Stimulated activated CD4-positive, alpha-beta T cell treated with anti-CD3 and anti-CD28 coated beads, Interleukin-4, amount 100 ng/mL, for 1 hour (primary cell): ENCODE measurements around the gene FAM24B.

ENCODE experiments used
- DNase-seq: peaks from one replicate; pipeline ENCODE4 v3.0.0-alpha.2; 2020

The FAM24B gene

DNA sequence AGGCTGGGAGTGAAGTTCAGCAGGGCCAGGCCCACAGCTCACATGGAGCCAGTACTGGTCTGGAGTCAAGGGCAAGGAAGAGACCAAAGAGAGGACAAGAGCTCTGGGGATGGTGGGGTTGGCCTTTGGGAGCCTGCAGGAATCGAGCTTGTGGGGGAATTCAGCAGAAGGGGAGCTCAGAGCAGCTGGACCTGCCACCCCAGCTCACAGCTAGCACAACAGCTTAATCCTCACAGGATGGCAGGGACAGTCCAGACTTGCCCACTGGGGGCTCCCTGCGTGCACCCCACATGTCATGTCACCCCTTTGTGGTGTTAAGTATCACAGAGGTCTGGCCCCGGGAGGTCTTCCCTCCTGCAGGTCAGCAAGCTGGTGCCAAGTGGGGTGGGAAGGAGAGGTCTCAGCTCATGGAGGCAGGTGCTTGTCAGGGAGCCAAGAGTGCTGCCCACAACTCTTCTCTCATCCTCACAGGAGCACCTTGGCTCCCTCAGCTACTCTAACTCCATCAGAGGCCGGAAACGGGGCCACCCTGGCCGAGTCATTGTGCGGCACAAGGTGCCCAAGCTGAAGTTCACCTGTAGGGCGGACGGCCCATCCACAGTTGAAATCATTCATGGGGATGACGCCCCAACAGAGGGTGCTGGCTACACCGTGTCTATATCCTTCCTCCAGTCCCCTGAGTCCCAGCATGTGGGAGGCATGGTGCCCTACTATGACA lies 56.2 kb downstream of the FAM24B start:
- no peak for DNase-seq

DNA sequence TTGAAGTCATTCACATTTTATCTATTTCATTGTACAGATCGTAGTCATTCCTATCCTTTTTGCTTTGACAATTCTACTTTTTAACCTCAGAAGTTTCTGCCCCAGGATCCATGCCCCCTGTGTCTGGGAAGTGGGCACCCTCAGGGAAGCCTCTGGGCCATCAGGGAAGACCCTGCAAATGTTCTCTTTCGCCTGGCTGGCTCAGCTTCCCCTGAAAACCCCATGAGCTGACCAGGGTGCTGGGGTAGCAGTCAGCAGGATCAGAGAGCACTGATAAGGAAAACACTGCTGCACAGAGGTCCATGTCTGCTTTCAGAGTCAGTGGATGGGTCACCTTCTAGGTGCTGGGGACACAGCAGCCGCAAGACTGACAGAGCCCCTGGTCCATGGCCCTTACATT lies 57.6 kb downstream of the FAM24B start:
- no peak for DNase-seq

DNA sequence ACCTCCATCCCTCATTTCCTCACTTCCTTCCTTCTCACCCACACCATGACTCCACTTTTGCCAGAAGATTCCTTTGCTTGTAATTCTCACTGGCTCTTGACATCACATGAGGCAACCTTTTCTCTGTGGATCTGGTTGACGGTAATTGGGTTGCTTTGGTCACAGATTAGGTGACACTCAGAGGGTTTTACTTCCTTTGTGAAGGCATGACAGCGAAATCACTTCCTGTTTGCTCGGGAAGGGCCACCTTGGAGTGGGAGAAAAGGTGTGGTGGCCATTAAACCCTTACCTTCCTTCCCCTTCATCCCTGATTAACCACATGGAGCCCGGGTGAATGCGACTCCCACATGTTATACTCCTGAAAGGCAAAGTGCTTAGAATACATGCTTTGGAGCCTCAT lies 63.9 kb downstream of the FAM24B start:
- no peak for DNase-seq

DNA sequence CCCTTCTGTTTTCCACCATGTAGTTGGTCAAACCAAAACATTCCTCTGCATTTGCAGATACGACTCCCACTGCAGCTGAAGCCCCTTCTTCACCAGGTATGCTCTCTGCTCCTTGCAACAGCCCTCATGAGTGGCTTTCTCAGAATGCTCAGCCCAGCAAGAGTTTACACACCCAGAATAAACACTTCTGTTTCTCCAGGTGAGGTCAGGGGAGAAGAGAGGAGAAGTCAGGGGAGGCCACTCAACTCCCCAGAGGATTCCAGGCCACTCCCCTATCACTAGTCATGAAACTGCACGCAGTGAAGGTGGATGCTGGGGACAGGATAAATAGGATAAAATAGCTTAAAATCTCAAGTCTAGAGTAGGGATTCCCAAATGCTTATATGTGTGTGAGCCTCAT lies 64.9 kb downstream of the FAM24B start:
- no peak for DNase-seq

DNA sequence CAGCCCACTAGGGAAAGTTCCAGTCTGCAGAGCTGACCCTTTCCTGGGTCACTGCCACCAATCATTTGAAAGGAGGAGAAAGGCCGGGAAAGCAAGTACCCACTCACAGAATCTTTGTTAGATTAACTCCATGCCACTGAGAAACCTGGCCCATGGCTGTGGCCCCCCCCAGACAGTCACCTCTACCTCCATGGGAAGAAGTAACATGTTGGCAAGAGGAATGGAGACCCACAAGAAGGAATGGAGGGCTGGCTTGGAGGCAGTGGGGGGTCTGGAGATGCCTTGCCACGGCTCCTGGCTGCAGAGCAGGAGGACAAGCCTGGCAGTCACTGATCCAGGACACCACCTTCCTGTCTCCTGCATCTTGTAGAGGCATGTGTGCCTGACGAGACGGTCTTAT lies 66.6 kb downstream of the FAM24B start:
- DNase-seq = no peak

DNA sequence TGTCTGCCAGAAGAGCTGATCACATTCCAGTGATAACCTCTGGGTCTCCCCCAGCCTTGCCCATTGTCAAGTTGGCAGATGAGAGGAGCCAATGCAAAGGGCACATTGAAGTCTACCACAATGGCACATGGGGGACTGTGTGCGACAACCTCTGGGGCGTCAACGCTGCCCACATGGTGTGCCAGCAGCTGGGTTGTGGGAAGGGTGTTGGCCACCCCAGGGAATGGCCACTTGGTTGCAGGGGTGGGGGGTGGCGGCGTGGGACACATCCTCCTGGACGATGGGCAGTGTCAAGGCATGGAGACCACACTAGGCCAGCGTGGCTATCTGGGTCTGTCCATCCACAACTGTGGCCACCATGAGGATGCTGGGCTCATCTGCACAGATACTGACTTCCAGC lies 77.1 kb downstream of the FAM24B start:
- no peak for DNase-seq
